NCI-H82 treated with DMSO at 0.1 percent for 48 hours (cell line): ENCODE results near the gene ATG7.
"Not testable (repeated sequence)": the region's sequence is repeated elsewhere in the genome, so short reads cannot be mapped to it uniquely, and the experiment has no call there.

Experiments used
- DNase-seq: peaks from one replicate; lab custom pipeline; 2025; ENCODE audit not compliant: unreplicated experiment; lab: John Stamatoyannopoulos, UW

Gene ATG7

GRCh38 chr3:11251807-11252176, 20.4 kb upstream of the ATG7 start:
- DNase-seq = no peak

GRCh38 chr3:11254876-11255275, 17.3 kb upstream of the ATG7 start:
- no peak for DNase-seq

GRCh38 chr3:11255537-11255936, 16.7 kb upstream of the ATG7 start:
- not testable (repeated sequence) for DNase-seq

GRCh38 chr3:11258958-11259357, 13.2 kb upstream of the ATG7 start:
- DNase-seq = no peak

- no peak for DNase-seq
Observed at GRCh38 chr3:11260460-11260859, 11.7 kb upstream of the ATG7 start.

GRCh38 chr3:11269007-11269406, 3.2 kb upstream of the ATG7 start:
- no peak for DNase-seq

GRCh38 chr3:11272906-11273574, 843 bp downstream of the ATG7 start:
- no peak for DNase-seq

- no peak for DNase-seq
Observed at GRCh38 chr3:11273891-11274291, 1.7 kb downstream of the ATG7 start.

- no peak for DNase-seq
Observed at GRCh38 chr3:11274566-11275142, 2.5 kb downstream of the ATG7 start.

GRCh38 chr3:11275926-11276325, 3.7 kb downstream of the ATG7 start:
- DNase-seq = no peak

GRCh38 chr3:11276901-11277300, 4.7 kb downstream of the ATG7 start:
- no peak for DNase-seq

GRCh38 chr3:11282250-11283138, 10.3 kb downstream of the ATG7 start:
- no peak for DNase-seq

- no peak for DNase-seq
Observed at GRCh38 chr3:11283139-11283475, 10.9 kb downstream of the ATG7 start.

- DNase-seq = no peak
Observed at GRCh38 chr3:11284011-11284410, 11.8 kb downstream of the ATG7 start.

- DNase-seq = no peak
Observed at GRCh38 chr3:11285471-11285870, 13.3 kb downstream of the ATG7 start.

GRCh38 chr3:11287404-11287803, 15.2 kb downstream of the ATG7 start:
- no peak for DNase-seq

- no peak for DNase-seq
Observed at GRCh38 chr3:11288021-11288491, 15.9 kb downstream of the ATG7 start.

- no peak for DNase-seq
Observed at GRCh38 chr3:11288786-11289637, 16.8 kb downstream of the ATG7 start.

- no peak for DNase-seq
Observed at GRCh38 chr3:11289864-11290263, 17.7 kb downstream of the ATG7 start.

GRCh38 chr3:11290743-11291680, 18.8 kb downstream of the ATG7 start:
- DNase-seq = no peak
